ENCODE data around the gene CELA2B.

GRCh38 chr1:15504436-15504835 is 28.5 kb downstream of the CELA2B start:
- TF ChIP-seq CTCF (IDR thresholded peaks at IDR 0.05) (no peak), POLR2A (IDR thresholded peaks at IDR 0.05) (no peak)
